GM21390 (cell line): ENCODE results near the gene CMIP.
"Not testable (repeated sequence)": the region's sequence is repeated elsewhere in the genome, so short reads cannot be mapped to it uniquely, and the experiment has no call there.

Experiments
- ATAC-seq: cut with Tn5 transposase; IDR thresholded peaks from one replicate; pipeline ENCODE4 v1.9.1; 2021; ENCODE audit not compliant: unreplicated experiment

Gene CMIP

GRCh38 chr16:81514041-81514559 lies 69.5 kb downstream of the CMIP start:
- peak; percentile 71 for ATAC-seq

DNA sequence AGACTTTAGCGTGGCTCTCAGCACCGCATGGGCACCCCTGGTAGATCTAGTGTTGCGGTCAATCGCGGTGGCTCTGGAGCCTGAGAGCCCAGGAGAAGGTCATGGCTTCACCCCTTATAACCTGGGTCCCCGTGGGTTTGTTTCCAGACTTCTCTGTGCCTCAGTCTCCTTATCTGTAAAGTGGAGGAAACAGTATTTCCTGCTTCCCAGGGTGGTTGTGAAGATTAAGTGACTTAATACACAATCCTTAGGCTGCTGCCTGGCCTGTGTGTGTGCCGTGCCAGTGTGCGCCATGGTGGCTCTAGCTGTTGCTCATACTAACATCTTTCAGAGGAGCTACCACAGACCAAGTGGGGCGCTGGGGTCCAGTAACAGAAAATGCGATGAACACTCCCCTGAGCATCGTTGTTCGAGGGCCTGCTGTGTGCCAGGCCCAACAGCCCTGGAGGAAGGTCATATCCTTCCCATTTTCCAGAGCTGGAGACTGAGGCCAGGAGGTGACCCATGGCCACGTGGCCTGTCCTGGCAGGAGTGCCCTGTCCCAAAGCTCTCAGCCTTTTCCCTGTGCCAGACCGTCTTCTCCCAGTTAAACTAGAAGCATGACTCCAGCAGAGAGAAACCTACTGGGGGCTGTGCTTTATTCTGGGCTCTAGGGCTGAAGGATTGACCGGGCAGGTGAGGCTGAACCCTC lies 70.1 kb downstream of the CMIP start:
- ATAC-seq, result no peak

DNA sequence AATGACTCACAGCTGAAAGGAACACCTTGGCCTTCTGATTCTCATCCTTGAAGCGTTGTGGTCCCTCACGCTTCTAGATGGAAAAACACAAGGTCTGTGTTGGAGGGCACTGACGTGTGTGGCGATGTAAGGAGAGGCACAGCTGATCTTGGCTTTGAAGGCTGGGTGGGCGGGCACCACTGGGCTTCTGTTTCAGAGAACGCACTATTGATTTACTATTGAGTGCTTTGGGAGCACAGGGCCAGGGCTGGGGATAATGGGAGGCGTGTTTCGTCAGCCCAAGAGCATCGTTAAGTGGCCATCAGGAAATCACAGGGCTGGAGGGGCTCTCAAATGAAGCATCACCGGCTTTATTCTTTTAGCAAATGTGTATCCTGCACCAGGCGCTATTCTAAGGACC lies 70.7 kb downstream of the CMIP start:
- ATAC-seq, result no peak

- ATAC-seq, result no peak
Measured at GRCh38 chr16:81515721-81516120, 71.1 kb downstream of the CMIP start.

- ATAC-seq, result no peak
Measured at GRCh38 chr16:81516478-81517149, 72.0 kb downstream of the CMIP start.

DNA sequence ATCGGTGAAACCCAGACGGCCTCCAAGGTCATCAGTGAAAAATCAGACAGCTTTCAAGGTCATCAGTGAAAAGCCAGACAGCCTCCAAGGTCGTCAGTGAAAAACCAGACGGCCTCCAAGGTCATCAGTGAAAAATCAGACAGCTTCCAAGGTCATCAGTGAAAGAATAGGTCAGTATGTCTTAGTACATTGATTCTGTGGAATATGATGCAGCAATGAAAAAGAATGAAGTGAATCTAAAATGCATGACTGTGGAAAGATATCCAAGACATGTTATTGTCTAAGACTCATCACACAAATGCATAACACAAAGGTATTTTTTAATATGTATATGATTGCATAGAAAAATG lies 72.5 kb downstream of the CMIP start:
- ATAC-seq, result no peak

- no peak for ATAC-seq
Measured at GRCh38 chr16:81517629-81518438, 73.2 kb downstream of the CMIP start.

DNA sequence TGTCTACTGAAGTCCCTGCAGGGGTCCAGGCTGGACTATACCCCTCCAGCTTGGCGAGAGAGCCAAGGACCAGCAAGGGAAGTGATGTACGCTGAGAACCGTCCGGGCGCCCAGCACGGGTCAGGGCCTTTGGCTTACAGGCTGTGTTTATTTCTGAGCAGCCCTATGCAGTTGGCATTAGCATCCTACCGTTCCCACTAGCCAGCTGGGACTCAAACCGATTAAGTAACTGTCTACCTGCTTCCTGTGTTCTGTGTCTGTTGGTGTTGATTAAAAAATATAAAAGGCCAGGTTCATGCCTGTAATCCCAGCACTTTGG lies 73.8 kb downstream of the CMIP start:
- no peak for ATAC-seq

DNA sequence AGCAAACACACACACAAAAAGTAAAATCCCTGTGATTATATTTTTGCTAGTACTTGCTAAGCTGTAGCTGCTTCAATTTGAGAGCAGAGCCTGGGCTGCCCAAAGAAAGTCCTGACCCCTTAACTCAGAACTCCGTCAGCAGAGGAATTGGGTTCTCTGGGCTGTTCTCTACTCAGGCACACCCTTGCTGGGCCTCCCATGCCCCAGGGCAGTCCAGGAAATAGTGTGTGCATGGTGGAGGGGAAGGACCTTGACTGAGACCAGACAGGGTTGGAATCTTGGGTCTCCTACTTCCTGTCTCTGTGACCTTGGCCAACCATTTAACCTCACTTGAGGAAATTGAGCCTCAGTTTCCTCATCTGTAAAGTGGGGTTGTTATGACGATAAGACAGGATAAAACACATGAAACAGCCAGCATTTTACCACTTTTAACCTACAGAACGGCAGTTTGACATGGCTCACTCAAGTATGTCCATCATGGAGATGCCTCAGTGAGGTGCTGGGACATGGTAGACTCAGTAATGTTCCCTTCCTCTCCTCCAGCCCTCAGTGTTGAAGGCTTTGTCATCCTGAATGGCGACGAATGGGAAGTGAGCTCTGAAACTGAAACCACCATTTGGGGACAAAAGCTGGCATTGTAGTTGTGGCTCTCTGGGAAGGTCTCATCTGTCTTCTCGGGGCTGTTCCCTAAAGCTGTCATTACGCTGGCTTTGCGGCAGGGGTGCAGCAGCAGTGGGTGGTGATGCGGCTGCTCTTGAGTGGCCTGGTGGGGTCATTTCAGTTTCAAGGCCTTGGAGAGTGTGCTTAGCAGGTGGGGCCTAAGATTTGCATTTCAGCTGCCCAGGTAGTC lies 74.9 kb downstream of the CMIP start:
- ATAC-seq, result no peak

- no peak for ATAC-seq
Measured at GRCh38 chr16:81520151-81520470, 75.5 kb downstream of the CMIP start.

DNA sequence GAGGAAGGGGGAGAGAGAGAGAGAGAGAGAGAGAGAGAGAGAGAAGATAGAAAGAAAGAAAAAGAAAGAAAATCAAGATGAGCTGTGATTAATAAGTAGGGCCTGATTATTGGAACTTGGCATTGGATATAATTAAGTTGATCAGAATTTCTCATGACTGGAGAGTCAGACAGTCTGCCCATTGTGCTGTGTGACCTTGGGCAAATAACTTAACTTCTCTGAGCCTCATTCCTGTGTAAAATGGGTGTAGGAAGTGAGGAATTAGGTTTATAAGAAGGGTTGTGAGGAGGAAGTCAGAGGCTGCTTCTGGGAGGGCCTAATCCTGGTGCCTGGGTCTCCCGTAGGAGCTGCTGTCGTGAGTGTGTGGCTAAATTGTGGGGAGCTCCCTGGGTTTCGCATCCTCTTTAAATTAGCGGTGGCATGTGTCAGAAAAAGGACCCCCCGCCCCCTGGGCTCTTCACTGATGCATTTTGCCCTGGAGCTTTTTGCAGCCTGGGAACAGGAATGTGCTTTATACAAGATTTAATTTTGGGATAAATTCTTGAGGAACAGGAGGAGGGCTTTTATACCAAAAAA lies 76.0 kb downstream of the CMIP start:
- ATAC-seq, result no peak

GRCh38 chr16:81521141-81521626 lies 76.6 kb downstream of the CMIP start:
- ATAC-seq, result peak; percentile 59

DNA sequence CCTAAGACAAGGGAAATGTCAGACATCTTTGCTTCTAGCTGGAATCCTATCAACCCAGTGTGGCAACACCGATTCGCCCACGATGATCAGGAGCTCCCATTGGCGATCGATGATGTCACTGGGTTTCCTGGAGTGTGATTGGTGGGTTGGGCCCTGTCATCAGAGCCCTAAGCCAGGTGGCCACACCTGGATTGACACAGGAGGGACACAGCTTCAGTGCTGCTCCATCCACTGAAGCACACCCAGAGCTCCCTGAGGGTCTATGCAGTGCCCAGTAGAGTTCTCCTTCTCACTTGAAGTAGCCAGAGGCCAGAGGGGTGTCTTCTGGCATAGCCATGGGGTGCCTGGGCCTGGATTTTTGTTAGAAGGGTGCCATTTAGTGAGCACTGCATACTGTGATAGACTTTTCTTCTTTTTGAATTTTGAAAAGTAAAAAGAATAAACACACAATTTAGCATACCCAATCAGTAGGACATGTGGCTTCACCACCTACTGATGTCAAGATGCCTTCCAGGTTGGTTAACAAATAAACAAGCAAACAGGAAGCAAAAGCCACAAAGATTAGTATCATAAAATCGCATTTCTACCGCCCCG lies 77.6 kb downstream of the CMIP start:
- no peak for ATAC-seq

GRCh38 chr16:81522851-81523250 lies 78.2 kb downstream of the CMIP start:
- ATAC-seq, result not testable (repeated sequence)

DNA sequence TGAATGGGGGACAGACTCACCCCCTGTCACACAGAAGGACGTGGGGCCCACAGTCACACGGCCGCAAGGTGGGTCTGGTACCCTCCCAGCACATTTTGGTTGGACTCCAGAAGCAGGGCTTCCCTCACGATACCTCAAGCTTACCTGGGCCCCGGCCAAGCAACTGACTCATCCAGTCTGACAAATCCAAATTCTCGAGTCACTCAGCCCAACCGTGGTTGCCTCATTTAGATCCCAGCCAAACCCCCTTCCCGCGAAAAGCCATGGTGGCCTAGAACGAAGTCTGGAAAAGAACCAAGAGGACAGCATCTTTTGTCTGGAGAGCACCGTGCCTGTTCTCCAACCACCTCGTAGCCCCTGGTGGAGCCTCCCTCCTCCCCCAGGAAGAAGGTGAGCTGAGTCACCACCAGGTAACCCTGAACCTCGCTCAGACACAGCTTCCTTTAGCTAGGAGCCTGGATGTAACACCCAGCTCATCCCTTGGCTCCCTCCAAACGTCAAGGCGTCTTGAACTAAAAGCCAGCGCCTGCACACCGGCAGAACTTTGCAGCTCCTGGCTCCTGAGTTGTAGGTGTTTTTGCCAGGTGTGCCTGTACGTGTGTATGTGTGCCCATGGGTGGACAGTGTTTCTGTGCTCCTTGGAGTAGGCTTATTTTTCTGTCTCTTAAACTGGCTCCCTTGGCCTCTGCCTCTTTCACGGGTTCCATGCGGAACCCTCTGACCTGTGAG lies 78.9 kb downstream of the CMIP start:
- ATAC-seq, result no peak

- no peak for ATAC-seq
Measured at GRCh38 chr16:81524382-81524781, 79.8 kb downstream of the CMIP start.

DNA sequence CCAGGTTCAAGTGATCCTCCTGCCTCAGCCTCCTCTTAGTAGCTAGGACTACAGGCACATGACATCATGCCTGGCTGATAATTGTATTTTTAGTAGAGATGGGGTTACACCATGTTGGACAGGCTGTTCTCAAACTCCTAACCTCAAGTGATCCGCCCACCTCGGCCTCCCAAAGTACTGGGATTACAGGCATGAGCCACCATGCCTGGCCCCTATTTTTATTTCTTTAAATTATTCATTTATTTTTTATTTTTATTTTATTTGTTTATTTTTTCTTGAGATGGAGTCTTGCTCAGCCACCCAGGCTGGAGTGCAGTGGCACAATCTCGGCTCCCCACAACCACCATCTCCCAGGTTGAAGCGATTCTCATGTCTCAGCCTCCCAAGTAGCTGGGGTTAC lies 80.3 kb downstream of the CMIP start:
- ATAC-seq, result not testable (repeated sequence)

DNA sequence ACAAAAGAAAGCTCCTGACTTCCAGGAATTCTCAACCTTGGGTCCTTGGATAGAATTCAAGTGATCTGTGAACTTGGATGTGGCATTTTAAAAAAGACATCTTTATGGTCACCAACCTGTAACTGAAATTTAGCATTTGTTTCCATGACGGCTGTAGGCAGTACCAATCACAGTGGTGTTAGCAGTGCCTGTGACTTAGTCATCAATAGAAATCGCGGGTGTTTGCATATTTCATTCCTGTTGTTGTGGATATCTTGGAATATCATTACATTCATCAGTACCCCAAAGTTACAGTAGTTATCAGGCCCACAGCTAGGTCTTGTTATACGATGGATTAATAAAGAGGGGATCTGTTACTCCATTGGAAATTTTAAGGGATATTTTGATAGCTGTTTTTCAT lies 81.6 kb downstream of the CMIP start:
- no peak for ATAC-seq

DNA sequence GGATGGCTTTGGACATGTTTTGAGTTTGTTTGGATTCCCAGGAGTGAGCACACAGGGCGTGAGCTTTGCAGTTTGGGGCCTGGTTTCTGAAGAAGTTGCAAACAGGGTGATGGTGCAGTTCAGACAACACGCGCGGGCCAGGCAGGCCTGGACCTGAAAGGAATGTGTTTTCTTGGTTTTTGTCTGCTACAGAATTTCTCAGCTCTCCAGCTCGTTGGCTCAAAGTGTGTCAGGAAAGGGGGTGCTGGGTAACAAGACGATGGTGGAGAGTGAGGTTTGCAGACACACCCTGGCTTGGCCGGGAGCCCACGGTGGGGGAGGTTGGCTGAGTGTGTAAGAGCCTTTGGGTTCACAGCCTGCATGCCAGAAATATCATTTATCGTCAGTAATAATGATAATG lies 82.3 kb downstream of the CMIP start:
- ATAC-seq, result no peak
